Colon (tissue), 2 donors: ENCODE measurements around the gene CRACR2A.

Experiments used
- FAIRE-seq: peaks from 2 replicates; lab custom pipeline; 2012; peaks lifted over from hg19 to GRCh38; lab: Jason Lieb, UNC
- donor health status: control.
- donor health status: control.

Gene CRACR2A

DNA sequence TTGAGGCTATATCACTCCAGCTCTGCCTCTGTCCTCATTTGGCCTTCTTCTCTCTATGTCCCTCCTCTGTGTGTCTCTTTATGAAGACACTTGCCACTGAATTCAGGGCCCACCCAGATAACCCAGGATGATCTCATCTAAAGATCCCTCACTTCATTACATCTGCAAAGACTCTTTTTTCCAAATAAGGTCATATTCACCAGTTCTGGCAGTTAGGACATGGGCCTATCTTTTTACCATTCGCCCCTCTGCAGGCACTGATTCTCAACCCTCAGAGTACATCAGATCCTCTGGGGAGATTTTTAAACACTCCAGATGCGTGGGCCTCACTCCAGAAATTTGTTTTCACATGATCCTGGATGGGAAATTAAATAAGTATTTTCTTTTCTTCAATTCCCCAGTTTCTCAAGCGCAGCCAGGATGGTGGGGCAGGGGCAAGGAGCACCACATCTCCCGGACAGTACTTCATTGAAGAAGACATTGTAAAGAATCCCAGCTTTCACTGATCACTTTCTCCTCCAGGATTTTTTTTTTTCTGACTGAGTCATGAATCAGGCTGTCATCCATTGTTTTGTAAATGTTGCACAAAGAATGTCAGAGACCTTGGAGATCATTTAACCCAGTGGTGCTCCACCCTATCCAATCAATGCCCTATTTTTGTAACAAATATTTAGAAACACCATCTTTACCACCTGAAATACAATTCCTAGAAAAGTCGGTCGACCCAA is 27.4 kb downstream of the CRACR2A start:
- FAIRE-seq = no peak

DNA sequence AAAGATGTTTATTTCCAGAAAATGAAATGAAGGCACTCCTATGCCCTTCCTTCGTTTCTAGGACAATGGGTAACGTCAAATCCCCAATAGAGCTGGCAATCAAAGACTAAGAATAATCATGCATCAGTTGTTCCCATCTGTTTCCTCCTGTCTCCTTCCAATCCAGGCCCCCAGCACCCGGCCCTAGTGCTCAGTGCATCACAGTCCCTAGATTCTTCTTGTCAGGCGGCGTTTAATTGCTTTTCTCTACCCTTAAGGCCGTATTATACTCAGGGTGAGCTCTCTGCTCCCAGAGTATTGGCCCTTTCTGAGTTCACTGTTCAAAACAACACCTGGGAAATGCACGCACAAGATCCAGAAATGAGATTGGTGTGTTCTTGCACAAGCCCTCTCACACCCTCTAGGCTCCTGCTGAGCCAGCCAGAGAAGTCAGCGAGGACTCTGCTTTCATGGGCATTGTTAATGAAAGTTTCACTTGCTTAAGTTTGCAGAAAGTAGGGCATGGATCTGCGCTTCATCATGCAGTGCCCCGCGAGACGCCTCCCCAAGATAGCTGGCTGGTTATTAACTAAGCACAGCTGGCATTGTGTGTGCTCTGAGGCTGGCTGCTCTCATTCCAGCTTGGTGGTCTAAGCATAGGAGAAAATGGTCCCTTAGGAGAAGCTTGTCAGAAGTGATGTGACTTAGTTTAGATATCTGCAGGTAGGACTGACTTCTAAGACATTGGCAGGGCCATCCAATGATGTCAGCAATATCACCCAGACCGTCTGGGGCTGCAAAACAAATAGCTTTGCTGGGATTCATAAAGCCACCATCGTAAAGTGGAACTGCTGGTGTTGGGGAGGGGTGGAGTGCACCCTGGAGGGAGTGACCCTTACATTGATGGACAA is 28.7 kb downstream of the CRACR2A start:
- FAIRE-seq = no peak

DNA sequence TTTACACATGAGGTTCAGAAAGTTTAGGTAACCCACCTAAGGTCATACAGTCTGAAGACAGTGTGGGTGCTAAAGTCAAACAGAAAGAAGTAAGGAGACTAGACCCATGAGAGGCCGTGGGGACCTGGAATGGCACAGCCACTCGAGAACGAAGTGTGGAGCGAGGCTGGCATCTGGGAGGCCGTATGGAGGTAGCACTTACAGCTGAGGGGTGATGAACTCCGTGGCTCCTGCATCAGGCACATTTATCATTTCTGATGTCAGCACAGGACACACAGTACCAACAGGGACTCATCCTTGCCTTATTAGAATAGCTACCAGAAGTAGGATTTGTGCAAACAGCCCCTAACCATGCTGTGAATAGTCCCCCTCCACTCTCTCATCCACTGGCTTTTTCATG is 30.5 kb downstream of the CRACR2A start:
- FAIRE-seq = no peak

DNA sequence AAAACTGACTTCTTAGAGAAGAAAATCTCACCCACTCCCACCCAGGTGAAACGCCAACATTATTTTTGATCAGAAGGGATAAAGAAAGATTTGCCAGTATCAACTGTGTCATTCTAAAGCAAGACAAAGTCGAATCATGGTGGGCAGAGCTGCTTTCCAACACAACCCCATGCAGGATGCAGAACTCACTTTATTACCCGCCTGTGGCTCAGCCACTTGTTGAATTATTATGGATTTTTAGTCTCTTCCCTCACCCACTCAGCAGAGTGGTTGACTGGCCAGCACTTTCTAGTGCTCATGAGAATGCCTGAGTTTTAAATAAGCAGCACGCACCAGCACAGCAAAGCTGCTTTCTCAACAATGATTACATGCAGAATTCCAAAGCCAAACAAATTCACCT is 32.1 kb downstream of the CRACR2A start:
- FAIRE-seq = no peak

DNA sequence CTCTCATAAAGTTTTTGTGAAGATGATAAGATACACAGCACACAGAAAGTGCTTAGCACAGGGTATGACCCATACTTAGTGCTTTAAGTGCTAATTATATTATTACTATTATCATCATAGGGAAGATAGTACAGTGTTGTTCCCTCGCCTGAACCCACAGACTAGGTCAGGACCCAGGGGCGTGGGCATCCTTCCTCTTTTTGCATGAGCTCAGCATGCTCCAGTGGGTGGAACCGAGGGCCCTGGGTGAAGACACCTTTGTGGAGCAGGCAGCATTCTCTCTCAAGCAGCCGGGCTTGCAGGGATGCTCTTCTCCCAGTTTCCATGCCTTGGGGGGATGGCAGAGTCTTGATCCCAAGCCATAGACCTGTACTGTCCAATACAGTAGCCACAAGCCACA is 34.8 kb downstream of the CRACR2A start:
- FAIRE-seq = no peak

DNA sequence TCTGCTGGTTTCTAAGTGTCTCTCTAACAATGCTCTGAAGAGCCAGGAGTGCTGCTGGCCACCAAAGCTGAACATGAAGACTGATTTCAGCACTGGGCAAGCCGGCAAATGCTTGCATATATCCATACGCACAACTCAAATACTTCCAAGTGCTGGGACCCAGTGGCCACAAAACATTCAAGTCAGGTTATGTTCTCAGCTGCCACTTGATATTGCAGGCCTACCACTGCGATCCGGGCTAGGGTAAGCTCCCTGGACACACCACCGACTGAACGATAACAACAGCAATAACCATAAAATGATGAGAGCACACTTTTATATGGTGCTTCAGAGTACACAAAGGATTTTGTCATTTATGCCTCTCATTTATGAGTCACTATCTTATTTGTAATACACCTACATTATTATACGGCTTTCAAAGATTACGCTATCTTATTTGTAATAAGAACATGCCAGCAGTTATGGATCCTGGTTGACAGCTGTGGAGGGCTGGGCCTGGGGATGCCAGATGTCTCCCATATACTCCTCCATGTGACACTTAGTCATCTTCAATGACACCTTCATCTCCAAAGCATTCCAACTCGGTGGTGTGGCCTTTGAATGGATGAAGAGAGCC is 35.5 kb downstream of the CRACR2A start:
- no peak for FAIRE-seq

DNA sequence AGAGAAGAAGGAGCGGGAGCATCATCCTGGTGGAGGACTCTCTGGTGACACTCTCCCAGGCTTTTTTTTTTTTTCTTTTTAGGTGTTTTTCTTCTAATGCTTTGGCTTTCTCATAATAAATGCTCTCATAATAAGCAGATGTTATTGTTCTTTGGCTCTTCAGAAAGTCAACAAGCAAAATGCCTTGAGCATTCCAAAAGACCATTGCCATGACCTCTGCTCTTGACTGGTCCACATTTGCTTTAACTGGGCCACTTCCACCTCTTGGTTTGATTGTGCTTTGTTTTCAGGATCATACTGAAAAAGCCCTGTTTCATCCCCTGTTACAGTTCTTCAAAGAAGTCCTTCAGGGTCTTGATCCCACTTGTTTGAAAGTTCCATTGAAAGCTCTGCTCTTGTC is 36.9 kb downstream of the CRACR2A start:
- no peak for FAIRE-seq

DNA sequence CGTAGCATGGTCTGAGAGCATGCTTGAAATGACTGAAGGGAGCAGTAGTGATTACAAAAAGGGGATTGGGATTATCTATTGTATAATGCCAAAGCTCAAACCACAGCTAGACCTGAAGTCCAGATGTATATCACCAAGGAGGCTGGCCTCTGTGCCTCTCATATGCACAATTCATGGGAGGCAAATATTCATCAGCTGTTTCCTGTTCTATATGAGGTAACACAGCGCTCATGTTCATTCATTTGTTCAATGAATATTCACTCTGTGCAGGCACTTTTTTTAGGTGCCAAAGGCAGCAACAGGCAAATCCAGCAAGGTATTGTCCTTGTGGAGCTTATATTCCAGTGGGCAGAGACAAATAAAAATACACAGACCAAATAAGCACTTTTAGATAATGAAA is 39.0 kb downstream of the CRACR2A start:
- FAIRE-seq = no peak

DNA sequence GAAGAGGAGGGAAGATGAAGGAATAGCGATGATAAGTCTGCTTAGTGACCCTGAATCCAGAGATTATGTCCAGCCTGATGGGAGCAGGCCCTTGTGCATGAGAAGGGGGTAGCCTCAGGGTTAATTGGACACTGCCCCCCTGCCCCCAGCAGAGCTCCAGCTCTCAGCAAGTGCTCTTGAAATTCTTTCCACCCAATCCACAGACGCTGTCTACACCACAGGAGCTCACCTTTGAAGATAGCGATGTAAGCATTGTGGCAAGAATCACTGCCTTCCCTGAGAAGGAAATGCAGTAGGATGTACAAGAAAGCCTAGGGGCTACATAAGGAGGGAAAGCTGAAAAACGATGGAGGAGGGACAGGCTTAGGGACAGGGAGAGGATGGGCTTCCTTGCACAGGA is 39.4 kb downstream of the CRACR2A start:
- no peak for FAIRE-seq

DNA sequence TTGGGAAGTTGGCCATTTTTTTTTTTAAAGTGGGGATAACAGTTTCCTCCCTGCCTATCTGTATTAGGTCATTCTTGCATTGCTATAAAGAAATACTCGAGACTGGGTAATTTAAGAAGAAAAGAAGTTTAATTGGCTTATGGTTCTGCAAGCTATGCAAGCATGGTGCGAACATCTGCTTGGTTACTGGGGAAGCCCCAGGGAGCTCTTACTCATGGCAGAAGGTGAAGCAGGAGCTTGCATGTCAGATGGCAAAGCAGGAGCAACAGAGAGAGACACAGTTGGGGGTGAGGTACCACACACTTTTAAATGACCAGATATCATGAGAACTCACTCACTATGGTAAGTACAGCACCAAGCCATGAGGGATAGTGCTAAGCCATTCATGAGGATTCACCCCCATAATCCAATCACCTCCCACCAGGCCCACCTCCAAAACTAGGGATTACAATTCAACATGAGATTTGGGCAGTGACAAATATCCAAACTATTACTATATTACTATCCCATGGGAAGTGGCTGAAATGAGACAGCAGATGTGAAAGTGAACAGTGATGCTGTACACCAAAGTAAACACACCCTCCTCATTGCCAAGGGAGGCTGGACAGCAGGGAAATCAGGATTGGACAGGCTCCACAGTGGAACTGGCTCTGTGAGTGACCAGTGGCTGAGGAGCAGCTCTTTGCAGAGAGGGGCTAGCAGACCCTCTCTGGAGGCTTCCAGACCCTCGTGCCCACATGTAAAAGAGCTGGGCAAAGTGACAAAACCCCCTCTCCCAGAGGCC is 40.5 kb downstream of the CRACR2A start:
- no peak for FAIRE-seq

DNA sequence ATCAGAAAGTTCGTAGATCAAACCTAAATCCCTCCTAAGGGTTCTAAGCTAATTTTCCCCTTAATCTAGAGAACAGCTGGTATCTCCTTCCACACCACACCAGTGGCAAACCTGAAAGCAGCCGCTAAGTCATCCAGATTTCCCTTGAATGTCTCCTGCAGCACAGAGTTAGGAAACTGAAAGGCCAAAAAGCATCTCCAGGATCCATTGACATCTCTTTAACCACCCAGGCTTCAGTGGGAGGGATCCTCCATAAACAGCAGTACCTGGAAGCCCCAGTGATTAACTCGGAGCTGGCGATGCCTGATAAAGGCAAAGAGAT is 47.6 kb downstream of the CRACR2A start:
- no peak for FAIRE-seq

DNA sequence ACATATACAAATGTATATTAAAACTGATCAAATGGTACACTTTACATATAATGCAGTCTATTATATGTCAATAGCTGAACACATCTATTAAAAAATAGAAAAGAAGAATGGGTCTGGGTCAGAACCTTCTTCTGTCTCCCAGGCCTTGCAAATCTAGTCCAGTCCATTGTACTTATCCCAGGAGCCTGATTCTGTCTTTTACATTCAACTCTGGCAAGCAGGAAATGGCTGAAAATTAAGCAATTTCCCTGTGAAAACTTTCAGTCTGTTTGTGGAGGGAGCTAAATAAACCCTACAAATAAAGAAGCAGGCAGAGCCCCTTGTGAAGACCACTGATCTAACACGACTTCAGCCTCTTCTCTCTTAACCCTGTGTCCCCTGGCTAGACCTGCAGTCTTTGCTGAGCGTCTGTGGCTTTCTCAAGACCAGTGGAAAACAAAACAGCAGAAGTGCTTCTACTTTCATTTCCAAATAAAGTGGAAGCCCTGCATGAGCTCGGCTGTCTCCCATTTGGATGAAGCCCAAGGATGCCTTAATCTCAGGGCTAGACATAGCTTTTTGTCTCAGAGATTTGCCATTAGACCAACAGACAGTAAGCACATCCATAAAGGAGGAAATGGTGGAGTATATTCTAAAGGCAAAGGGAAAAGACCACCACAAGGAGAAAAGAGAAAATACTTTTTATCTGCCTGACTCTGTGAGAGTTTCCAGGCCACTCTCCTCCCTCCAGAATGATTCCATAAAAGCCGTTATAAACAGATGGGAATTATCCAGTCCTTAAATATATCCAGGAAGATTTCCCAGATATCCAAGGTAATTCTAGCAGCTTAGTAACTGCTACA is 48.2 kb downstream of the CRACR2A start:
- FAIRE-seq = no peak

DNA sequence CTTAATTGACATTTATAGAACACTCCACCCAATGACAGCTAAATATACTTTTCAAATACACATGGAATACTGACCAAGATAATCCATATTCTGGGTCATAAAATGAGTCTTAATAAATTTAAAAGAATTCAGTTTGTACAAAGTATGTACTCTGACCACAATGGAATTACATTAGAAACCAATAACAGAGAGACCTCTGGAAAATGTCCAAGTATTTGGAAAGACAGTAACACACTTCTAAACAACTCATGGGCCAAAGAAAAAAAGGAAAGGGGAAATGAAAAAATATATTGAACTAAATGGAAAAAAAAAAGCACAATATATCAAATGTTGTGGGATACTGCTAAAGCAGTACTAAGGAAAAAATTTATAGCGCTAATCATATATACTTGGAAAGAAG is 52.0 kb downstream of the CRACR2A start:
- FAIRE-seq = no peak

DNA sequence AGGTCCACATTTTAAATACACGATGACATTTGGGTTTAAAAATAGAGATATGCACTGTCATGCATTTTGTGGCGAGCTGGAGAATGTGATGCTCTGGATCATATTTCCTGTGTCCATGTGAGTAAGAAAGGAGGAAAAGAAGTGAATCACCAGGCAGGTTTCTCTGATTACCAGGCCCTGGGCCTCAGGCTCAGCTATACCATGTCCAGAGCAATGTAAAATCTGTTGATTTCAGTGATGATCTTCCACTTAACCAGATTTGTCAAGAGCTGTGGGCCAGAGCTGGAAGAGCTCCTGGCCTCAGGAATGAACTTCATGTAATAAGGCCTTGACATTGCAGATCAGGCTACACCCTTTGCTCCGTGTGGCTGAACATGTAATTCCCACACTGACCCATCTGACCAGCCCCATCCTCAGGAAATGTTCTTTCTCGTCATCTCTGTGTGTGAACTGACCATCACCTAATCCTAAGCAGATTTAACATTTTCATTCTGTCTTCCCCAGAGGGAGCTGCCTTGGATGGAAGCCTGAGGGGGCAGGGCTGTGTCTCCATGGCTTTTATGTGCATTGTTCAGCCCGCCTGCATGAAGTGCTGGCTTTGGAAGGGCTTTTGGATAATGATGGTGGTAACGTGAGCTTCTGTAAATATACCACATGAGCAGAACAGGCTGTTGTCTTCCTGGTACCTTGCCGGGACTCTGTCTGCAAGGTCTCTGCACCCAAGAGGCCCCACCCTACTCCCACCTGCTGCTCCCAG is 54.5 kb downstream of the CRACR2A start:
- FAIRE-seq = no peak

DNA sequence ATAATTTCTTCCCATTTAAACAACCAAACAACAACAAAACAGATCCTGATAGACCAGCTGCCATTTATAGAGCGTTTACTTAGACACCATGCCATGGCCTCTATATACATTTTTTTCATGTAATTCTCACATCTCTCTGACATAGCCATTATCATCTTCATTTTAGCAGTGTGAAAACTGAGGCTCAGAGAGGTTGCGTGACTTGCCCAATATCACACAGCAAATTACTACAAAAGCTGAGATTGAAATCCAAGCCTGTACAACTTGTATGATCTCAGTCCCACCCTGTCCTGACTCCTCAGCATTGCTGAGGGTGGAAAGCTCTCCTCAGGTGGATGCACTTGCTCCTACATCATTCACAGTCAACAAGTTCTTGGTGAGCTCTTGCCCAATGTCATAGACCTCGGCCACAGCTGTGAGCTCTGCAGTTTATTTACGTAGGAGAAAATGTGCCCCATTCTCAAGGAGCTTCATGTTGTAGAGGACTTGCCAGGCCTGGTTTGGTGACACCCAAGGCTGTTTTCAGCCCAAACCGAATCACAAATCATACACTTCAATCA is 55.5 kb downstream of the CRACR2A start:
- FAIRE-seq = no peak

DNA sequence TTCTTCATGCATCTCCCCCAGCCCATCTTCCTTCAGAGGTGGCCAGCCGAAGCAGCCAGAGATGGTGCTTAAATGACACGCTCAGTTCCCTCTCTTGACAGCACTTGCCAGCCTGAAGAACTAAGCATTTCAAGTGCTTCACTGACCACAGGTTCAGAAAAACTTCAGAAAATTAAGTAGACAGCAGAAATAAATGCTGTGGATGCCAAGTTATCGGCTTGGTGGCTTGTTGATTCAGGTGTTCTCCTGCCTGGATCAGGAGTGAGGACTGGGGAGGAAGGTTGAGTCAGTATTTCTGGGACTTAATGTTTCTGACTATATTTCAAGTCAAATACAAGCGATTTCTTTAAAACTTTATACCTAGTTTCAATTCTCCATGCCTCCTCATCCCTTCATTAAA is 58.2 kb downstream of the CRACR2A start:
- FAIRE-seq = no peak

DNA sequence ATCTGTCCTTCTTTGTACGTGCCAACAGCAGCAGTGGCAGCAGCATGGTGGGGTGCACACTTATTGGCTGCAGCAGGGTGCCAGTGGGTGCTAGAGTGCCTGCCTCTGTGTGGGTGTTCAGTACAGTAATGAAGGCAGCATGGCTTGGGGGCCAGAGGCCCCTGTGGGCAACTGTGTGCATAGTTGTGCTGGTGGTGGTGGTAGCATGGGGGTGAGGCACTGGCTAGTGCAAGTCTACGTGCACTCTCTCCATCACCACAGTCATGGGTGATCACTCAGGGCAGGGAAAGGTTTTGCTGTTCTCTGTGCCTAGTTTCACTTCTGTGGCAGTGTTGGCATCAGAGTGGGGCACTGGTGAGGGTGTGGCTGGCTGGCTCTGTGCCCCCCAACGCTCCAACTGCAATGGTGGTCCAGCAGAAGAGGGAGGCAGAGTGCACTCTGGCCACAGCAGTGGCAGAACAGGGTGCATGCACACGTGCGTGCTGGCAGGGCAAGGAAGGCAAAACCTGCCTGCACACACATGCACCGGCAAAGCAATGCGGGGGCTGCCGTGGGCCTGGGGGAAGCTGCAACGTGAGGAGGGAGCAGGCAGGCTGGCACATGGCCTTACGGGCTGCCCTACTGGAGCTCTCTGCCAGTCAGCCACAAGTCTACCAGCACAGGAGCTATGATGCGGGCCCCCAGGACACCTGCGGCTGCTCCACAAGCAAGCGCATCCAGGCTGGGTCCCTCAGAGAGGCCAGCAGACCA is 60.1 kb downstream of the CRACR2A start:
- FAIRE-seq = no peak

DNA sequence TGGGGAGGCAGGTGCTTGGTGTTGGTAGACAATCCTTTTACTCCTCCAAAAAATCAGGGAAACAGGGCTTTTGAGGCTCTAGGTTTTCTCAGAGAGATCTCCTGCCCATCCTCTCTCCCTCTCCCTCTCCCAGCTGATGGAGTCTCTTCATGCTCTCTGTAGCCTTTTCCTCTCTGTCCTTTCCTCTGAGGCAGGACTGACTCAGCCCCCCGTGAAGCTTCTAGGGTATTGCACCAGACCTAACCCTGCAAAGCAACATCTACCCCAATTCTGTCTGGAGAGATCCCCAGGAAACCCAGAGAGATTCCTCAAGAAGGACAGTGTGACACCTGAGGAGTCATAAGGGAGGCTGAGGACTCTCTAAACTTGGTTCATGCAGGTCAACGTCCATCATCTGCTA is 66.4 kb downstream of the CRACR2A start:
- no peak for FAIRE-seq

DNA sequence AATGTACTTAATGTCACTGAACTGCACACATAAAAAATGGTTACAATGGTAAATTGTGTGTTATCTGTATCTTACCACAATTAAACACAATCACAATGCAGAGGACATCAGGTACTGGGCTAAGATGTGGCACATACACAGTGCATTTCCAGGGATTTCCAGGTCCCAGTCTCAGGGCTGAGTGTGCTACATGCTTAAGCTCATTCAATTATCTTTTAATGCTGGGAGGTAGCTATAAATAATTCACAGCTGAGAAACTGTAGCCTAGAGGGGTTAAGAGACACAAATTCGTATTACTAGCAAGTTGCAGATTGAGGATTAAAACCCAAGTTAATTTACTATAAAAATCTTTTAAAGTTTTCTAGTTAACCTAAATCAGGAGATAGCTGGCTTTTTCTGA is 67.1 kb downstream of the CRACR2A start:
- no peak for FAIRE-seq
